Panc1 (cell line): Measurements from ENCODE around the gene CDK11A.

Source experiments
- POLR2AphosphoS5 ChIP-seq: IDR thresholded peaks from 2 replicates; pipeline ENCODE4 v1.6.1; 2012; ENCODE audit warnings: mild to moderate bottlenecking, low read depth, low read length, moderate library complexity
- TCF7L2 ChIP-seq: IDR thresholded peaks from 2 replicates; pipeline ENCODE4 v1.6.1; 2011; ENCODE audit warnings: mild to moderate bottlenecking, low read depth, low read length, inconsistent platforms
- TF ChIP-seq, protein P1 (sequence below): fragments of 450-650 bp; IDR thresholded peaks from 2 replicates; pipeline ENCODE4 v1.5.1; 2017; ENCODE audit warnings: mild to moderate bottlenecking
- TF ChIP-seq, protein P2 (sequence below), 2 experiments: IDR thresholded peaks; 2 replicates each; pipeline ENCODE4 v1.6.1; 2011 to 2012; ENCODE audit warnings: low read depth in 2 of 2, control low read depth in 1 of 2, low read length in 1 of 2, mild to moderate bottlenecking in 1 of 2, moderate library complexity in 1 of 2; ENCODE audit not compliant: insufficient read depth in 1 of 2

DNA sequence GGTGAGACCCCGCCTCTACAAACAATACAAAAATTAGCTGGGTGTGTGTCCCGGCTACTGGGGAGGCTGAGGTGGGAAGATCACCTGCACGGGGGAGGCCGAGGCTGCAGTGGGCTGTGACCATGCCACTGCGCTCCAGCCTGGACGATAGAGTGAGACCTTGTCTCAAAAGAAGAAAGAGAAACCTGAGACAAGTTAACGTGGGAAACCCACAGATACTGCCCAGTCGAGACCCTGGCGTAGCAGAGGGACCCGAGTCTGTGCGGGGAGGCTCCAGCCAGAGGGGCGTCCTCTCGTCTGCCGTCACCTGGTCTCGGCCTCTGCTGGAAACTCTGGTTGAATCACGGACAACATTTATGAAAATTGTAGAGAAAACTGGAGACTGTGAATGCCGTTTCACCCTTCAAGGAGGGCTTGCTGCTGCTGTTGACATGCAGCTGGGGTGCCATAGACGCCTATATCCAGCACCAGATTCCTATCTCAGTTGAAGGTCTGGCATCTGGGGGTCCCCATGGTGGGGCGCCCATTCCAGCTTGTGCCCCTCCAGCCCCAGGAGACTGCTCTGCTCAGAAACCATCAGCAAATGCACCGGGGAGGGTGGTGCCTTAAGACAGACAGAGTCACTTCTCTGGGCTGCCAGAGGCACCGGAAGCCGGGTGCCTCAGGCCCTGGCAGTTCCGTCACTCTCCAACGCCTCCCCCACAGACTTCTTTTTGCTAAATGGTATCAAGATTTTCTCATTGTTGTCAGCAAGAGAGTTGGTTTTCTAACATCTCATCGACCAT lies 51.8 kb downstream of the CDK11A start:
- TF ChIP-seq, protein P1, sequence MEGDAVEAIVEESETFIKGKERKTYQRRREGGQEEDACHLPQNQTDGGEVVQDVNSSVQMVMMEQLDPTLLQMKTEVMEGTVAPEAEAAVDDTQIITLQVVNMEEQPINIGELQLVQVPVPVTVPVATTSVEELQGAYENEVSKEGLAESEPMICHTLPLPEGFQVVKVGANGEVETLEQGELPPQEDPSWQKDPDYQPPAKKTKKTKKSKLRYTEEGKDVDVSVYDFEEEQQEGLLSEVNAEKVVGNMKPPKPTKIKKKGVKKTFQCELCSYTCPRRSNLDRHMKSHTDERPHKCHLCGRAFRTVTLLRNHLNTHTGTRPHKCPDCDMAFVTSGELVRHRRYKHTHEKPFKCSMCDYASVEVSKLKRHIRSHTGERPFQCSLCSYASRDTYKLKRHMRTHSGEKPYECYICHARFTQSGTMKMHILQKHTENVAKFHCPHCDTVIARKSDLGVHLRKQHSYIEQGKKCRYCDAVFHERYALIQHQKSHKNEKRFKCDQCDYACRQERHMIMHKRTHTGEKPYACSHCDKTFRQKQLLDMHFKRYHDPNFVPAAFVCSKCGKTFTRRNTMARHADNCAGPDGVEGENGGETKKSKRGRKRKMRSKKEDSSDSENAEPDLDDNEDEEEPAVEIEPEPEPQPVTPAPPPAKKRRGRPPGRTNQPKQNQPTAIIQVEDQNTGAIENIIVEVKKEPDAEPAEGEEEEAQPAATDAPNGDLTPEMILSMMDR, result no peak
- TF ChIP-seq POLR2AphosphoS5 (no peak), TCF7L2 (no peak)
- TF ChIP-seq, protein P2, sequence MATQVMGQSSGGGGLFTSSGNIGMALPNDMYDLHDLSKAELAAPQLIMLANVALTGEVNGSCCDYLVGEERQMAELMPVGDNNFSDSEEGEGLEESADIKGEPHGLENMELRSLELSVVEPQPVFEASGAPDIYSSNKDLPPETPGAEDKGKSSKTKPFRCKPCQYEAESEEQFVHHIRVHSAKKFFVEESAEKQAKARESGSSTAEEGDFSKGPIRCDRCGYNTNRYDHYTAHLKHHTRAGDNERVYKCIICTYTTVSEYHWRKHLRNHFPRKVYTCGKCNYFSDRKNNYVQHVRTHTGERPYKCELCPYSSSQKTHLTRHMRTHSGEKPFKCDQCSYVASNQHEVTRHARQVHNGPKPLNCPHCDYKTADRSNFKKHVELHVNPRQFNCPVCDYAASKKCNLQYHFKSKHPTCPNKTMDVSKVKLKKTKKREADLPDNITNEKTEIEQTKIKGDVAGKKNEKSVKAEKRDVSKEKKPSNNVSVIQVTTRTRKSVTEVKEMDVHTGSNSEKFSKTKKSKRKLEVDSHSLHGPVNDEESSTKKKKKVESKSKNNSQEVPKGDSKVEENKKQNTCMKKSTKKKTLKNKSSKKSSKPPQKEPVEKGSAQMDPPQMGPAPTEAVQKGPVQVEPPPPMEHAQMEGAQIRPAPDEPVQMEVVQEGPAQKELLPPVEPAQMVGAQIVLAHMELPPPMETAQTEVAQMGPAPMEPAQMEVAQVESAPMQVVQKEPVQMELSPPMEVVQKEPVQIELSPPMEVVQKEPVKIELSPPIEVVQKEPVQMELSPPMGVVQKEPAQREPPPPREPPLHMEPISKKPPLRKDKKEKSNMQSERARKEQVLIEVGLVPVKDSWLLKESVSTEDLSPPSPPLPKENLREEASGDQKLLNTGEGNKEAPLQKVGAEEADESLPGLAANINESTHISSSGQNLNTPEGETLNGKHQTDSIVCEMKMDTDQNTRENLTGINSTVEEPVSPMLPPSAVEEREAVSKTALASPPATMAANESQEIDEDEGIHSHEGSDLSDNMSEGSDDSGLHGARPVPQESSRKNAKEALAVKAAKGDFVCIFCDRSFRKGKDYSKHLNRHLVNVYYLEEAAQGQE (IDR thresholded peaks at IDR 0.05; ENCODE audit: insufficient read depth in 1 of 2, low read depth in 2 of 2, low read length in 1 of 2), result no peak
